ENCODE data around the gene ITGB3.
"Not testable (repeated sequence)": the region's sequence is repeated elsewhere in the genome, so short reads cannot be mapped to it uniquely, and the experiment has no call there.

GRCh38 chr17:47216821-47217220, 36.8 kb upstream of the ITGB3 start:
- TF ChIP-seq CTCF (IDR thresholded peaks at IDR 0.05; ENCODE audit: low read depth, low read length); EZH2phosphoT487 (IDR thresholded peaks at IDR 0.05; ENCODE audit: low read depth): not testable (repeated sequence)
